Mammary epithelial cell (primary cell): ENCODE results near the gene TENM3.

Experiments used
- EZH2 ChIP-seq: IDR thresholded peaks from 2 replicates; pipeline ENCODE4 v1.6.1; 2012; ENCODE audit warnings: low read length, inconsistent platforms, borderline replicate concordance
- TF ChIP-seq, protein P1 (sequence below), 2 donors: IDR thresholded peaks in 1 of 2; conservative IDR thresholded peaks in 1 of 2; 2 replicates each; pipeline ENCODE4 v1.5.1; 2011 to 2012; ENCODE audit warnings: inconsistent platforms in 2 of 2, low read length in 2 of 2, mild to moderate bottlenecking in 2 of 2, control low read depth in 1 of 2, low read depth in 1 of 2; ENCODE audit not compliant: insufficient read depth in 1 of 2; ENCODE audit errors: extremely low read depth in 1 of 2

DNA sequence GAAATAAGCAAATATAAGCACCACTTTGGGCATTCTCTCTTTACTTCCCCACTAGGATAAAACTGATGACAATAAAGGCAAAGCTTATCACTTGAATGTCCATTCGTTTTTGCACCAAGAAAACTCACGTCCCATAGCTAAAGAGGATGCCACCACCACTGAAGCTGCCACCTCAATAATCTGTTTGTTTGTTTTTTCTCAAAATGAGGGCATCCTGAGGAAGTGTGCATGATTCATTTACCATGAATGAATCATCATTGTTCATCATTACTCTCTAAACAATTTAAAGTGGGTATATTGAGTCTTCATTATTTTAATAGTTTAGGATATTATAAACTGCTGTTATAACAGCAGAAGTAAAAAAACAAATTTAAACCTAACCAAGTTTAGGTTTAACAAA is 505.7 kb downstream of the TENM3 start:
- TF ChIP-seq, protein P1, sequence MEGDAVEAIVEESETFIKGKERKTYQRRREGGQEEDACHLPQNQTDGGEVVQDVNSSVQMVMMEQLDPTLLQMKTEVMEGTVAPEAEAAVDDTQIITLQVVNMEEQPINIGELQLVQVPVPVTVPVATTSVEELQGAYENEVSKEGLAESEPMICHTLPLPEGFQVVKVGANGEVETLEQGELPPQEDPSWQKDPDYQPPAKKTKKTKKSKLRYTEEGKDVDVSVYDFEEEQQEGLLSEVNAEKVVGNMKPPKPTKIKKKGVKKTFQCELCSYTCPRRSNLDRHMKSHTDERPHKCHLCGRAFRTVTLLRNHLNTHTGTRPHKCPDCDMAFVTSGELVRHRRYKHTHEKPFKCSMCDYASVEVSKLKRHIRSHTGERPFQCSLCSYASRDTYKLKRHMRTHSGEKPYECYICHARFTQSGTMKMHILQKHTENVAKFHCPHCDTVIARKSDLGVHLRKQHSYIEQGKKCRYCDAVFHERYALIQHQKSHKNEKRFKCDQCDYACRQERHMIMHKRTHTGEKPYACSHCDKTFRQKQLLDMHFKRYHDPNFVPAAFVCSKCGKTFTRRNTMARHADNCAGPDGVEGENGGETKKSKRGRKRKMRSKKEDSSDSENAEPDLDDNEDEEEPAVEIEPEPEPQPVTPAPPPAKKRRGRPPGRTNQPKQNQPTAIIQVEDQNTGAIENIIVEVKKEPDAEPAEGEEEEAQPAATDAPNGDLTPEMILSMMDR (conservative IDR thresholded peaks at IDR 0.05 in 1 of 2, IDR thresholded peaks at IDR 0.05 in 1 of 2; ENCODE audit: extremely low read depth in 1 of 2, insufficient read depth in 1 of 2, low read depth in 1 of 2, low read length in 2 of 2), result no peak
- TF ChIP-seq EZH2, result no peak
